Uterus (tissue), 4 donors: Measurements from ENCODE around the gene CYP8B1. TPM values are rescaled to one million over a fixed set of nuclear protein-coding genes. Genes with fewer than 3 reads are reported as not detected.
A peak's percentile ranks its signal among the peaks of the same experiment; 100 is the strongest.

Source experiments
- DNase-seq, 2 donors: peaks; one replicate each; pipeline ENCODE4 v3.0.0-alpha.2; 2019 to 2020
- H3K27ac ChIP-seq, 2 donors: fragments of 200-600 bp; sonication (generic); 1 replicate in 1 of 2; 2 replicates in 1 of 2; pipeline ENCODE4 v1.5.1; 2016 to 2018
- H3K27me3 ChIP-seq, 2 donors: fragments of 200-600 bp; sonication (generic); one replicate each; pipeline ENCODE4 v1.5.1; 2018 to 2019; ENCODE audit warnings: control low read depth in 1 of 2
- H3K36me3 ChIP-seq, 2 donors: fragments of 200-600 bp; sonication (generic); one replicate each; pipeline ENCODE4 v1.5.1; 2019; ENCODE audit warnings: control low read depth in 1 of 2
- H3K4me1 ChIP-seq, 2 donors: fragments of 200-600 bp; sonication (generic); one replicate each; pipeline ENCODE4 v1.5.1; 2018 to 2019; ENCODE audit warnings: control low read depth in 1 of 2
- H3K4me3 ChIP-seq, 2 donors: fragments of 200-600 bp; sonication (generic); 1 replicate in 1 of 2; 2 replicates in 1 of 2; pipeline ENCODE4 v1.5.1; 2018 to 2019; ENCODE audit warnings: mild to moderate bottlenecking in 1 of 2
- H3K9me3 ChIP-seq, 2 donors: fragments of 200-600 bp; sonication (generic); one replicate each; pipeline ENCODE4 v1.5.1; 2019; ENCODE audit warnings: control low read depth in 1 of 2
- POLR2A ChIP-seq, 2 donors: fragments of 450-650 bp; IDR thresholded peaks; one replicate each; pipeline ENCODE4 v1.6.1; 2016; ENCODE audit warnings: antibody characterized with exemption in 2 of 2, mild to moderate bottlenecking in 1 of 2, moderate library complexity in 1 of 2
- intact Hi-C: fragments of 100-400 bp; cut with DNase I; formaldehyde crosslinking; loops from one replicate; pipeline ENCODE4 v1.15.1; 2023; ENCODE audit warnings: low total_unique reads
- total RNA-seq, 4 donors: library from RNA; depleted of rRNA in 3 of 4; stranded (reverse); fragments of >200 nt in 3 of 4; gene quantifications; one replicate each; pipeline versions ENCODE4 v1.1.0 to v1.2.4, GENCODE V29; 2014 to 2023
- TF ChIP-seq, protein P1 (sequence below), 4 experiments: fragments of 200-600 bp in 2 of 4; fragments of 450-650 bp in 2 of 4; sonication (generic) in 2 of 4; IDR thresholded peaks; one replicate each; pipeline ENCODE4 v1.5.1; 2016 to 2019; ENCODE audit warnings: antibody characterized with exemption in 4 of 4, mild to moderate bottlenecking in 2 of 4, moderate library complexity in 1 of 4
- donor health status: DM: yes; HTN: yes; CAD: no.

CYP8B1 gene
- total RNA-seq, 4 donors from 2014 or later, result not detected

DNA sequence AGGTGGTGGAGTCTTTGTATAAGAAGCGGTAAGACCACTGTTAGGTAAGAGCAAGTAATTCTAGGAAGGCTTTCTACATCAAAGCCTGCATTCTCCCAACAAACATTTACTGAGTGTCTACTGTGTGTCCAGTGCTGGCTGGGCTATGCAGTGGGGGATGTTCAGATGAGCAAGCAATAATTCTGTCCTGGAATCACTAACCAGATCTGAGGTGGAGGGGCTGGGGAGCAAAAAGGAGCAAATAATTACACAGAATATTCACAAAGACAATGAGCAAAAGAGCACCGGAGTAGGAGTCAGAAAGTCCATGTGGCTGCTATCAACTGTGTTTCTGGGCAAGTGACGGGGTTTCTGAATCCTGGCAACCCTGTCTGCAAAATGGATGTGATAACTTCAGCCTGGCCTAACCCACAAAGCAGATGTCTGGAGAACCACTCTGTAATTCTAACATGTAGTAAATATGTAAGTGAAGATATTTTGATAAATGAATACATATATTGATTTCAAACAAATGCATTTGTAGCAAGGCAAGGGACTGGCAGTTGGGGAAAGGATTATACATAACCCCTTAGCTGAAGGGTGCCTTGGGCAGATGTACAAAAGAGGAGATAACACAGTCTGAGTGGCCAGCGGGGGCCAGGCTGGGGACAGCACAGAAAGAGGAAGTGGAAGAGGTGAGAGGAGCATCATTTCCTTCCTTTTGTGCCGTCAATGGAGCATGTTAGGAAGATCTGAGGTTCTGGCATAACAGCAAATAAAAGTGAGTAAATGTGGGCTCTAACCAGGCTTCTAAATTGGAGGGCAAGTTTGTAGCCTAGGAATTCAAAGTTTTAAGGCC lies 28.8 kb downstream of the CYP8B1 start:
- Histone ChIP-seq H3K27ac (peak overlapping the region; percentile 54 to 62), H3K27me3 (no peaks in the 10 kb centered on the region), H3K9me3 (no peaks in the 10 kb centered on the region), H3K4me3 (no peak overlapping the region), H3K36me3 (no peaks in the 10 kb centered on the region), H3K4me1 (peaks cover 5% of the 10 kb centered on the region in 2 donors)
- intact Hi-C loops, result no loop called here
- no peak for DNase-seq
- no peak for TF ChIP-seq POLR2A (IDR thresholded peaks at IDR 0.05)
- TF ChIP-seq, protein P1, sequence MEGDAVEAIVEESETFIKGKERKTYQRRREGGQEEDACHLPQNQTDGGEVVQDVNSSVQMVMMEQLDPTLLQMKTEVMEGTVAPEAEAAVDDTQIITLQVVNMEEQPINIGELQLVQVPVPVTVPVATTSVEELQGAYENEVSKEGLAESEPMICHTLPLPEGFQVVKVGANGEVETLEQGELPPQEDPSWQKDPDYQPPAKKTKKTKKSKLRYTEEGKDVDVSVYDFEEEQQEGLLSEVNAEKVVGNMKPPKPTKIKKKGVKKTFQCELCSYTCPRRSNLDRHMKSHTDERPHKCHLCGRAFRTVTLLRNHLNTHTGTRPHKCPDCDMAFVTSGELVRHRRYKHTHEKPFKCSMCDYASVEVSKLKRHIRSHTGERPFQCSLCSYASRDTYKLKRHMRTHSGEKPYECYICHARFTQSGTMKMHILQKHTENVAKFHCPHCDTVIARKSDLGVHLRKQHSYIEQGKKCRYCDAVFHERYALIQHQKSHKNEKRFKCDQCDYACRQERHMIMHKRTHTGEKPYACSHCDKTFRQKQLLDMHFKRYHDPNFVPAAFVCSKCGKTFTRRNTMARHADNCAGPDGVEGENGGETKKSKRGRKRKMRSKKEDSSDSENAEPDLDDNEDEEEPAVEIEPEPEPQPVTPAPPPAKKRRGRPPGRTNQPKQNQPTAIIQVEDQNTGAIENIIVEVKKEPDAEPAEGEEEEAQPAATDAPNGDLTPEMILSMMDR (IDR thresholded peaks at IDR 0.05), result no peak

DNA sequence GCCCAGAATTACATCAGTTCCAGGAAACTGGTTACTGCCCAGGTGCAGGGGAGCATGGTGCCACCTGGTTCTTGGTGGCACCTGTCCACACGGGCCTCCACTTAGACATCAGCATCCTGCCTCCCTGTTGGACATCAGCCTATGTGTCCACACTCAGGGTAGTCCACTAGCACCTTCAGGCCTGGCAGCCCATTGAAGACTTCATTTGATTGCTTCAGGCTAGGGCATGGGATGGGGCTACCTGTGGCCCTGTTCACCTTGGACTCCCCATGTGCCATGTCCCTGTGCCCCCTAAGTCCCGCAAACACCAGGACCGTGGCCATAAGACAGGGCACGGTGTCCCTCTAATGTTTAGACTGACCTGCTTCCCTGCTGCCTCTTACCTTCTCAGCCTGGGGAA lies 30.9 kb downstream of the CYP8B1 start:
- H3K27ac ChIP-seq, result peak overlapping the region; percentile 54 to 62

DNA sequence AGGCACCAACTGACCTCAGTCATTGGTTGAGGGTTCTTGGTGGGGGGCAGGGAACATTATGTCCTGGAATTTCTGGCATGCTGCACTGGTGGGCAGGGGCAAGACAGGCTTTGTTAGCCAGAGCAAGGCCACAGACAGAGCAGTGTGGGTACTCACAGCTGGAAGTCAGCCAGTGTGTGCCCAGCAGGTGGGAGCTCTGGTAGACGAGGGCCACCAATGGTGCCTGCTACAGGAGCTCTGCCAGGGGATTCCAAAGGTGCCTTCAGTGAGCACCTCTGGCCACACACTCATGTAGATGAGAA lies 31.3 kb downstream of the CYP8B1 start:
- peaks cover 5% of the 10 kb centered on the region in 2 donors for H3K4me1 ChIP-seq
- intact Hi-C loops, result no loop called here
- H3K9me3 ChIP-seq, result no peaks in the 10 kb centered on the region
- H3K36me3 ChIP-seq, result no peaks in the 10 kb centered on the region
- no peak for TF ChIP-seq POLR2A (IDR thresholded peaks at IDR 0.05)
- TF ChIP-seq, protein P1 (IDR thresholded peaks at IDR 0.05), result no peak
- no peaks in the 10 kb centered on the region for H3K27me3 ChIP-seq
- no peak for DNase-seq
- peak overlapping the region; percentile 36 to 54 for H3K27ac ChIP-seq
- H3K4me3 ChIP-seq, result no peak overlapping the region

More for the DNA sequence above, 30.9 kb downstream of the CYP8B1 start:
- Histone ChIP-seq H3K27me3 (no peaks in the 10 kb centered on the region), H3K9me3 (no peaks in the 10 kb centered on the region), H3K36me3 (no peaks in the 10 kb centered on the region), H3K4me3 (no peak overlapping the region), H3K4me1 (peaks cover 5% of the 10 kb centered on the region in 2 donors)
- intact Hi-C loops, result no loop called here
- TF ChIP-seq, protein P1 (IDR thresholded peaks at IDR 0.05), result no peak
- TF ChIP-seq POLR2A (IDR thresholded peaks at IDR 0.05), result no peak
- no peak for DNase-seq

DNA sequence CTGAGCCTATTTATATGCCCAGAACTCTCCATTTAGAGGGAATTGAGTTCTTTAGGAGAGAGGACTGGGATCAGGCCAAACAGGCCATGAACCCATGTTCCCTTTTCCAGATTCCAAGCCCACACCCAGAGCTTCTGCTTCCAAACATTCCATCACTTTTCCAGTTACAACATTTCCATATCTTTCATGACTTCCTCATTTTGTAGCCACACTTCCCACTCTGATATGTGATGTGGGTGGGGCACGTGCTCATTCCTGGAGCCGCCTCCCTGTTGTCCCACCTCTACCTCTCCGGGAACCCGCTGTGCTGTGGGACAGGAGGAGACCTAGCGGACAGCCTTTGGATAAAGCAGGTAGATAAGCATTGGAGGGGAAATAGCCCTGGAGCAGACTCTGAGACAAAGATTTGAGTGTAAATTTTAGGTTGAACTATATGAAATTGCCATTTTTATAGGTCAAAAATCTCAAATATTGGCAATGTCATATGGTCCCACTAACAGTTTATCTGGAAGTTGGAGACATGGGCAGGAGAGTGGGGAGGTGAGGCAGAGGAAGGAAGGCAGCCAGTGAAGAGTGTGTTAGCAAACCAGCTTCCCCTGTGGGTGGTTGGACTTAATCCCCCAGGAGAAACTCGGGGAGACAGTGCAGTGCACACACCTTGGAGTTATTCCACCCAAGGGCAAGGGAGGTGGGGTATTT lies 31.8 kb downstream of the CYP8B1 start:
- no peak overlapping the region for H3K4me3 ChIP-seq
- H3K27ac ChIP-seq, result peak overlapping the region; percentile 36 to 54
- no peaks in the 10 kb centered on the region for H3K27me3 ChIP-seq
- H3K4me1 ChIP-seq, result peaks cover 5% of the 10 kb centered on the region in 2 donors
- no peaks in the 10 kb centered on the region for H3K36me3 ChIP-seq
- H3K9me3 ChIP-seq, result no peaks in the 10 kb centered on the region
- TF ChIP-seq POLR2A (IDR thresholded peaks at IDR 0.05), result no peak
- TF ChIP-seq, protein P1 (IDR thresholded peaks at IDR 0.05), result no peak
- DNase-seq, result peak; percentile 40 to 48
- intact Hi-C loops, result no loop called here

DNA sequence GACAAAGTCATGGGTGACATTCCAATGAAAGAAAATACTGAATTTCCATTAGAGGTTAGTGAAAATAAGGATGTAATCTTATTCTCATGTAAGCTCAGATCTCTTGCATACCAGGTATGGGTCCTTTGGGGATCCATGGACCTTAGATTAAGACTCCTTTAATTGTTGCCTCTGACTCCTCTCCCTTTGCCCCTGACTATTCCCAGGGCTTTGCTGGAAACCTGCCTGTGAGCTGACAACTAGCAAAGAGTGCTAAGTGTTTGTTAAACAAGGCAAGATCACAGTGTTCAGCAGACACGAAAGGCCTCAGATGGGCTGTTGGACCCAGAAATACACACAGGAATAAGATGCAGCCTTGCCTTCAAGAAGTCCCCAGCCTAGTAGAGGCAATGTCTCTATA lies 34.3 kb downstream of the CYP8B1 start:
- no peaks in the 10 kb centered on the region for H3K27me3 ChIP-seq
- TF ChIP-seq, protein P1 (IDR thresholded peaks at IDR 0.05), result no peak

More for the DNA sequence above, 34.3 kb downstream of the CYP8B1 start:
- Histone ChIP-seq H3K27ac (no peak overlapping the region), H3K4me3 (no peak overlapping the region), H3K4me1 (peaks cover 2 to 4% of the 10 kb centered on the region in 2 donors), H3K36me3 (no peaks in the 10 kb centered on the region), H3K9me3 (no peaks in the 10 kb centered on the region)
- intact Hi-C loops, result no loop called here
- no peak for DNase-seq
